Stimulated activated CD4-positive, alpha-beta T cell treated with anti-CD3 and anti-CD28 coated beads, Interleukin-2, amount 100 ng/mL, for 48 hours (primary cell): ENCODE measurements around the gene CAPN15.

ENCODE experiments used
- DNase-seq, 2 donors: peaks; one replicate each; pipeline ENCODE4 v3.0.0-alpha.2; 2020

The CAPN15 gene

GRCh38 chr16:548586-548985 lies 21.1 kb downstream of the CAPN15 start:
- DNase-seq: no peak

DNA sequence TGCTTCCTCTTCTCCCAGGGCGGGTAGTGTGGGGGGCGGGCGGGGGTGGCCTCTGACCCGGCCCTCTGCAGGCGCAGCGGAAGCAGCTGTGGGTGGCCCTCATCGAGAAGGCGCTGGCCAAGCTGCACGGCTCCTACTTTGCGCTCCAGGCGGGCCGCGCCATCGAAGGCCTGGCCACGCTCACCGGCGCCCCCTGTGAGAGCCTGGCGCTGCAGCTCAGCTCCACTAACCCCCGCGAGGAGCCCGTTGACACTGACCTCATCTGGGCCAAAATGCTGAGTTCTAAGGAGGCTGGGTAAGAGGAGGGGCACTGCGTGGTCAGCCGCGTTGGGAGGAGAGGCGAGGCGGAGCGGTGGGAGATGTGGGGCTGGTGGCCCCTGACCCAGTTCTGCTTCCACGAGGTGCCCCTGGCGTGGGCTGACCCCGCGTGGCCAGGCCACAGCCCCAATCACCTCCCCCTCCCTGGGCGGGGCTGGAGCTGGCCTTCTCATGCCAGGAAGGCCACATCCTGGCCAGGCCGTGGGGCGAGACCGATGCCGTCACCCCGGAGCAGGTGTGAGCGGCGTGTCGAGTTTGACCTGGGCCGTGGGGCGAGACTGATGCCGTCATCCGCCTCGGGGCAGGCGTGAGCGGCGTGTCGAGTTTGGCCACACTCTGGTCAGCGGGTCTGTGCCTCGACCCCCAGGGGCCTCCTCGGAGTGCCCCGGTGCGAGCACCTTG lies 22.2 kb downstream of the CAPN15 start:
- no peak for DNase-seq

- no peak for DNase-seq
Measured at GRCh38 chr16:551210-551609, 23.7 kb downstream of the CAPN15 start.

GRCh38 chr16:552171-552570 lies 24.7 kb downstream of the CAPN15 start:
- DNase-seq: no peak

DNA sequence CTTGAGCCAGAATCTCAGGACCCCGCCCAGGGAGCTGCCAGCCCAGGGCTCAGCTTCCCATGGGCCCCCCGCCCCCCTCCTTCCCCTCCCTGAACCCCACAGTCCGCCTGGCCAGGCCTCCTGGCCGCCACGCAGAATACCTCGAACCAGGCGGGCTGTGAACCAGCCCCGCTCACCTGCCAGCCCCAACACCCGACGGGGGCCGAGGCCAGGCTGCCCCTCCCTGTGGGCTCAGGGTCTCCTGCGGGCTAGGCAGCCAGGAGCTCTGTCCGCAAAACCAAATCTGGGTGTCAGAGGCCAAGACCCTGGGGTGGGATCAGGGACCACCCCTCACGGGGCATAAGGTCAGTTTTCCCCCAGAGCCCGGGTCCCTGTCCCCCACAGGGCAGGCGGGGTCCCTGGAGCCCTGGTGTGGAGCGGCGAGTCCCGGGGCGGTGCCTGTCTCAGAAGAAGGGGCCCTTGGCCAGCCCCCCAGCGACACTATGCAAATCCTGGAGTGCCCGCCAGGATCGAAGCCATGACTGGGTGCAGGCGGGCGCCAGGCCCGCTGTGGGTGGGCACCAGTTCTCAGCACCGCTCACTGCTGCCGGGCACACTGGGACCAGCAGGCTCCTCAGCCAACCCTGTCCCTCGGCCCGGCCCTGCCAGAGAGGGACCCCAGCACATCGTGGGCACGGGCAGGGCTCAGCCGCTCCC lies 26.2 kb downstream of the CAPN15 start:
- DNase-seq: no peak

- no peak for DNase-seq
Measured at GRCh38 chr16:554297-554621, 26.7 kb downstream of the CAPN15 start.

- DNase-seq: no peak
Measured at GRCh38 chr16:554640-555365, 27.3 kb downstream of the CAPN15 start.

DNA sequence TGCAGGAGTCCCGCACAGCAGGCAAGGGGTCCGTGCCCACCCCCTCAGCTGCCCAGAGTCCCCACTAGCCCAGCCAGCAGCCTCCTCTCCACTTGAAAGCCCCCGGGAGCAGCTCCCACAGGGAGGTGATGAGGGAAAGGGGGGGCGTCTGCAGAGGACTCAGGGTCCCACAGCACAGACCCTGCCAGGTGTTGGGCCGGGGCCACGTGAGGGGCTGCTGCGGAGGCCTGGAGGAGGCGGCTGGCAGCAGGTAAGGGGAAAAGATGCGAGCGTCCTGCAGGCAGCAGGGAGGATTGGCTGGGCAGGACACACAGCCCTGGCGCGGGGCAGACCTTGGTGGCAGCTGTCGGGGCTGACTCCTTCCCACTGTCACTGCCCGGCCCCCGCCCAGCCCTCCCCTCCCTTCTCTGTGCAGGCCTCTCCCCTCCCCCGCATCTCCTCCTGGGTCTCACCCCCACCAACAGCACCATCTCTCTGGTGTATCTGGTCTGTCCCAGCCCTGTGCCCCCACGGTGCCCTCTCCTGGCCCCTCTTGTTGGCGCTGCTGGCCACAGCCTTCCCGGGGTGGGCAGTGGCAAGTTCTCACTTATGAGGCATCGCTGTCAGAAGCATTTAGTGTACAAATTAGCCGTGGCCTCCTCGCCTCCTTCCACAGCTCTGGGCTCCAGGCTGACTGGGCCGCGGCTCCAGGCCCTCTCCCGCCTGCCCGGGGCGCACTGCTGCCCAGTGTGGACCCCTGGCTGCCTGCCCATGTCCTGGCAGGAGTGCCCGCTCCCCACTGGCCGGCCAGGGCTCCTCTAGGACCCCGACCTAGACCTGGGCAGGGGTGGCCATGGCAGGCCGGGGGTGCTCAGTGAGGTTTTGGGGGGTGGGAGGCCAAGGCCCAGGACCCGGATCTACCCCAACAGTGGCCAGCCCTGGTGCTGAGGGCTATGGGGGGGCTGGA lies 28.3 kb downstream of the CAPN15 start:
- no peak for DNase-seq

GRCh38 chr16:556474-557173 lies 29.1 kb downstream of the CAPN15 start:
- DNase-seq: no peak

DNA sequence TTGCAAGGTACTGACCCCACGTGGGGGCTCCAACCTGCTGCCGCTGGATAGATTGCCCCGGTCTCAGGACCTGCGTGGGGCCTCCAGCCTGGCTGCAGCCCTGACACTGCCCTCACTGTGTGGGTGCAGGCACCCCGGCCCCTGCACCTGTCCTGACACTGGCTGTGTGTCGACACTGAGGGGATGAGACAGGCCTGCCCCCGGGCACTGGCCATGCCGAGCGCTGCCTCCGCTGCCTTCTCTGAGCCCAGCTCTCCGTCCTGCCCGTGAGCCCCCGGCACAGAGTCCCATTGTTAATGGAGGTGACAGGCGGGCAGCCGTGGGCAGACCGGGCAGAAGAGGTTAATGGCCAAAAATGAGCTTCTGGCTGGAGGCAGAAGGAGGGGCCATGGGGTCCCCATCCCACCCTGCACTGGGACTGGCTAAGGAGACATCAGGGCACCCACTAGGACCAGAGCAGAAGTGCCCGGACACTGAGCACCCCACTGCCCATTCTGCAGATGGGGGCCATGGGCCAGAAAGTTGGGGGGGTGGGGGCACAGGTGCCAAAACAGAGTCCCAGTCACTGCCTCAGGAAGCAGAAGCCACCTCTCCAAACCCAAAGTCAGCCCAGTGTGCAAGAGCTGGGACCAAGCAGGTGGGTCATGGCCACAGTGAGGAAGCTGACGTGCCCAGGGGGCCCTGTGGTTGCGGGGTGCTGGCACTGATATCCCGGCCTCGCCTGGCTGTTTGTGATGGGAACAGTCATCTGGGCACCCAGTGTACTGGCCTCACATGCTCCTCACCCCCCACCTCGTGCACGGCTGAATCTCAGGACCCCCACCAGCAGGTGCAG lies 30.2 kb downstream of the CAPN15 start:
- DNase-seq: no peak

- DNase-seq: no peak
Measured at GRCh38 chr16:558298-559020, 30.9 kb downstream of the CAPN15 start.

DNA sequence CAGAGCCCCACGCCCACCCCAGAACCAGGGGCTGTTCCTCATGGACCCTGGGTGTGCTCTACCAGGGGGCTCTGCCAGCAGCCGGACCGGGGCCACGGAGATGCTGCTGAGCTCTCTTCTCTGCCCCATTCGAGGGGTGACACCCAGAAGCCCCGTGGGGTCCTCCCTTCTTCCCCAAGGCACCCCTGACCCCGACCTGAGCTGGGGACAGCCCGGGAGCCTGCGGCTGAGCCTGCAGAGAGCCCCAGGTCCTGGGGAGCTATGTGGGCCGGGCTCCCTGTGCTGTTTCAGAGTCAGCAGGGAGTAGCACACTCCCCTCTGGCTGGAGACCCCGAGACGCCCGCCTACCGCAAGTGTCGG lies 31.5 kb downstream of the CAPN15 start:
- no peak for DNase-seq

GRCh38 chr16:559411-560203 lies 32.1 kb downstream of the CAPN15 start:
- DNase-seq: no peak

GRCh38 chr16:560204-560700 lies 32.7 kb downstream of the CAPN15 start, which contains the start of gene PRR35:
PRR35 (plus strand) TSS chr16:560394; CDS start chr16:563295, 2,901 bp downstream.
- DNase-seq: no peak

DNA sequence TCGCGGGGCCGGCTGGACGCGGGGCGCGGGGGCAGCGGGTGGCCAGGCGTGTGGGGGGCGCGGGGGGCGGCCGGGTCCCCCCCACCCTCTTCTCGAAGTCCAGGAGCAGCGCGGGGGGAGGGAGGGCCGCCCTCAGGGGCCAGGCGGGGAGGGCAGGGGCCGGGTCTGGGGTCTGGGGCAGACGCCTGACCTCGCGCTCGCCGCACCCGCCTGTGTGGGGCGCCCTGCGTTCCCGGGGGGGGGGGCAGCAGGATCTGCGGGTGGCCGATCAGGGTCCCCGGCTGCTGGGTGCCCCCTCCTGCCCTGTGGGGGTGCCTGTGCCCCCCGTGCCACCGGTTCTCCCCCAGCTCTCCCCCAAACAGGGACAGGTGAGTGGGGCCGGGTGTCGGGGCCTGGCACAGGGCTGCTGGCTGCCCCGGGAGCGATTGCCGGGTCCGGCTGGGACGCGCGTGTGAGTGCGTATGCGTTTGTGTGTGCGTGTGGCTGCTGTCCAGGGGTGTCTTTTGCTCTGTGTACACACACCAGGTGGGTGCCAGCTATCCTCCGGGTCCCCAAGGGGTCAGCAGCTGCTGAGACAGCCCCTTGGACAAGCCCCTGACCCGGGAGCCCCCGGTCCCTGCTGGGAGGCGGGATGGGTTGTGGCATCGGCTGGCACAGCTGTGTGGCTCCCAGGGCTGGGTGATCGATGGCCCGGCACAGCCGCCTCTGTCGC lies 33.3 kb downstream of the CAPN15 start:
- DNase-seq: no peak

DNA sequence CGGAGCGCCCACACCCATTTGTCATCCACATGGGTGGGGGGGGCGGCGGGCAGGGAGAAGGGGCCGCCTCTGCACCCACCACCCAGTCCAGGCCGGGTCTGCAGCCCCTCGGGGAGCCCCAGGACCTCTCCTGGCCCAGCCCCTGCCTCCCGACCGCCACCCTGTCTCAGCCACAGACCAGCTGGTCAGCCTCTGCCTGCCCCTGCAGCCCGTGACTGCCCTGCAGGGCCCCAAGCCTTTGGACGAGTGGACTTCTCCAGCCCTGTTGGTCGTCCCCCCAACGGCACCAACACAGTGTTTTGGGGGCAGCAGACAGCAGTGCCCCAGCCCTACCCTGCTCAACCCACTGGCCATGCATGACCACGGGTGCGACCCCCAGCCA lies 33.9 kb downstream of the CAPN15 start:
- DNase-seq: no peak

GRCh38 chr16:561957-562938 lies 34.7 kb downstream of the CAPN15 start:
- DNase-seq: no peak
